OCI-LY7 (cell line): ENCODE measurements around the gene PEMT.

Experiments used
- EZH2phosphoT487 ChIP-seq: fragments of 200-600 bp; sonication (generic); IDR thresholded peaks from 2 replicates; pipeline ENCODE4 v1.6.1; 2018; ENCODE audit warnings: low read depth, borderline replicate concordance, mild to moderate bottlenecking, mixed run types, antibody characterized with exemption, low read length, moderate library complexity, mixed read lengths
- TF ChIP-seq, protein P1 (sequence below): fragments of 200-600 bp; sonication (generic); conservative IDR thresholded peaks from 2 replicates; pipeline ENCODE4 v1.5.1; 2014; ENCODE audit warnings: mild to moderate bottlenecking, antibody characterized with exemption, low read length, moderate library complexity, mixed read lengths

DNA sequence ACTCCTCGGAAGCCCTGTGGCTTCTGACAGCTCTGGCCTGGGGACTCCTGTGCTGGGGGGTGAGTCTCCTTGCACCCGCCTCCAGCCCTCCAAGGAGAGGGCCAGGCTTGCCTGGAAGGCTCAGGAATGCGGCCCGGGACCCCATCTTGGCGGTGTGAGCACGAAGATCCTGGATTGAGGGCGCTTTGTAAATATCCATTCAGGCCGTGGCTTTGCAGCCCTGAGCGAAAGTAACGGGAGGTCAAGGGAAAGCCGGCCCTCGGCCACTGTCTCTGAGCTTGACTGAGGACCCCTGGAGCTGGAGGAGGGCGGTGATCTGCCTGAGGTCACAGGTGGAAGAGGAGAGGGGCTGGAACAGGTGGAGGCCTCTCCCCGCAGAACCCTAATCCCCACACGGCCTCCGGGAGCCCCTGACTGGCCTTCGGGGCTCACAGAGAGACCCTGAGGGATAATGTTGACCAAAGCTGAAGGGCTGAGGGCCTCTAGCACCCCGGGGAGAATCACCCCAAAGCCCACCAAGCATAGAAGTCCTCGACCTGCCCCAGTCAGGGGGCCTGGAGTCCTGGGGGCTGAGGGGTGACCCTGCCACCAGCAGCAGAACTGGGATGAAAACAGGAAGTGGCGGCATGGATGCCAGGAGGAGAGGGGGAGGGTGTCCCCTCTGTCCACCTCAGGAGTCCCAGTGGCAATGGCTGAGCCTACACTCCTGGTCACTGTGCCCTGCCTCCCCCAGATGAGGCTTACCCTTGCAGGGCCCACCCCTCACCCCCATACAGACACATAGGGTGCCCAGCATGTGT, 87.0 kb downstream of the PEMT start:
- TF ChIP-seq, protein P1, sequence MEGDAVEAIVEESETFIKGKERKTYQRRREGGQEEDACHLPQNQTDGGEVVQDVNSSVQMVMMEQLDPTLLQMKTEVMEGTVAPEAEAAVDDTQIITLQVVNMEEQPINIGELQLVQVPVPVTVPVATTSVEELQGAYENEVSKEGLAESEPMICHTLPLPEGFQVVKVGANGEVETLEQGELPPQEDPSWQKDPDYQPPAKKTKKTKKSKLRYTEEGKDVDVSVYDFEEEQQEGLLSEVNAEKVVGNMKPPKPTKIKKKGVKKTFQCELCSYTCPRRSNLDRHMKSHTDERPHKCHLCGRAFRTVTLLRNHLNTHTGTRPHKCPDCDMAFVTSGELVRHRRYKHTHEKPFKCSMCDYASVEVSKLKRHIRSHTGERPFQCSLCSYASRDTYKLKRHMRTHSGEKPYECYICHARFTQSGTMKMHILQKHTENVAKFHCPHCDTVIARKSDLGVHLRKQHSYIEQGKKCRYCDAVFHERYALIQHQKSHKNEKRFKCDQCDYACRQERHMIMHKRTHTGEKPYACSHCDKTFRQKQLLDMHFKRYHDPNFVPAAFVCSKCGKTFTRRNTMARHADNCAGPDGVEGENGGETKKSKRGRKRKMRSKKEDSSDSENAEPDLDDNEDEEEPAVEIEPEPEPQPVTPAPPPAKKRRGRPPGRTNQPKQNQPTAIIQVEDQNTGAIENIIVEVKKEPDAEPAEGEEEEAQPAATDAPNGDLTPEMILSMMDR: no peak
- no peak for TF ChIP-seq EZH2phosphoT487
